Measurements from ENCODE around the gene KCNC1.

Gene KCNC1

GRCh38 chr11:17775035-17775348 is 40.4 kb downstream of the KCNC1 start:
- DNase-seq, result no peak

DNA sequence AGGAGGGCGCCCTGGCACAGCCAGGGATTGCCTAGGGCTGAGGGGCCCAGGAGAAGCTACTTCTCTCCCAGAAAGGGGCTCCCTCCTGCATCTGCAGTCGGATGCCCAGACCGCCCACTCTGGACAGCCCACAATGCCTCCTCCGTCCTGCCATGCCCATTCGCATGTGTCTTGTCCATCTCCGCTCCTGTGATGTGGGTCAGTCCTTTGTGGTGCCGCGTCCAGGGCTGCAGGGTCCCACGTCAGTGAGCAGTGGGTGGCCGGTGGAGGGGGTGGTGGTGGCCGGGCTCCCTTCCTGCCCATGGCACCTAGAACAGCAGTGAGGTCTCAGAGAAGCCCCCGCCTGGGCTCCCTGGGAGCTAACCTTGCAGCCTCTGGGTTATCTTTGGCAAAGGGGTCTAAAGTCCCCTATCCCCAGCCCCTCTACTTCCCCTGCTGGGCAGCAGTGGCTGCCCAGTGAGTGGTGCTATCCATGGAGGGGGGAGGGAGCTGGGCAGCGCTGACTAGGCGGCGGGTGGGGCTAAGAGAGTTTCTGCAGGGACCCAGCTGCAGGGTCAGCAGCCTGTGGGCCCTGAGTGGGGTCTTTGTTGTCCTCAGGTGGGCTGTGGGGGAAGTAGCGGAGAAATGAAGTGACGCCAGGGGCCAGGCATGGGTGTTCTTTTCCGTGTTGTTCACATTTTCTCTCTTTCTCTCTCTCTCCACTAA is 41.1 kb downstream of the KCNC1 start:
- no peak for DNase-seq

GRCh38 chr11:17776212-17776875 is 41.8 kb downstream of the KCNC1 start:
- no peak for DNase-seq

GRCh38 chr11:17777086-17777737 is 42.6 kb downstream of the KCNC1 start:
- DNase-seq, result no peak

DNA sequence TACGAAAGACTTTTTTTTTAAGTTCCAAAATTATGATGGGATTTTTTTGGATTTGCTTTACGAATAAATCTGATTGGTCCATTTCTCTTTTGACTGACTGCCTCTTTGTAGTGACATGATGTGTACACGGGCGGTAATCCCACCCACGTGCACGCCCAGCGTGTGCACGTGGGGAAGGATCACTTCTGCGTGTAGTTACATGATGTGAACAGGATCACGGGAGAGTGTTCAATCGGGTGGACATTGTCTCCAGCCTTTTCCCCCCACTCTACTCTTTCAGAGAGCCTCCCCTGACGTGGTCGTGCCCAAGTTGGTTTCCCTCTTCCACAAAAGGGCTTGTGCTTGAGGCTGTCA is 43.1 kb downstream of the KCNC1 start:
- DNase-seq, result no peak

DNA sequence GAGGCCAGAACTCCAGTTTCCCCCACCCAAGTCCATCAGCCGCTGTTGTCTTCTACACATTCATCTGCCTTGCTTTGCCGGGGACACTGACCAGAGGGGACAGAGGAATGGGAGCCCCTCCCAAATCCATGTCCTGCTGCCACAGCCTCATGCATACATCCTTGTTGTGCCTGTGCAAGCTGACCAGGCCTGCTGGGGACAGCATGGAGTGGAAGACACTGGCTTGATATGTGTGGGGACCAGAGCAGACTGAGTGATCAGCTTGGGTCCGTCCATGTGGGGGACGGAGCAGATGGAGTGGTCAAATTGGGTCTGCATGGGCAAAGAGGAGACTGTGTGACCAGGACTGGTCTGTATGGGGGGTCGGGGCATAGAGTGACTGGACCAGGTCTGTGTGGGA is 43.8 kb downstream of the KCNC1 start:
- no peak for DNase-seq

GRCh38 chr11:17778956-17779860 is 44.6 kb downstream of the KCNC1 start:
- no peak for DNase-seq

DNA sequence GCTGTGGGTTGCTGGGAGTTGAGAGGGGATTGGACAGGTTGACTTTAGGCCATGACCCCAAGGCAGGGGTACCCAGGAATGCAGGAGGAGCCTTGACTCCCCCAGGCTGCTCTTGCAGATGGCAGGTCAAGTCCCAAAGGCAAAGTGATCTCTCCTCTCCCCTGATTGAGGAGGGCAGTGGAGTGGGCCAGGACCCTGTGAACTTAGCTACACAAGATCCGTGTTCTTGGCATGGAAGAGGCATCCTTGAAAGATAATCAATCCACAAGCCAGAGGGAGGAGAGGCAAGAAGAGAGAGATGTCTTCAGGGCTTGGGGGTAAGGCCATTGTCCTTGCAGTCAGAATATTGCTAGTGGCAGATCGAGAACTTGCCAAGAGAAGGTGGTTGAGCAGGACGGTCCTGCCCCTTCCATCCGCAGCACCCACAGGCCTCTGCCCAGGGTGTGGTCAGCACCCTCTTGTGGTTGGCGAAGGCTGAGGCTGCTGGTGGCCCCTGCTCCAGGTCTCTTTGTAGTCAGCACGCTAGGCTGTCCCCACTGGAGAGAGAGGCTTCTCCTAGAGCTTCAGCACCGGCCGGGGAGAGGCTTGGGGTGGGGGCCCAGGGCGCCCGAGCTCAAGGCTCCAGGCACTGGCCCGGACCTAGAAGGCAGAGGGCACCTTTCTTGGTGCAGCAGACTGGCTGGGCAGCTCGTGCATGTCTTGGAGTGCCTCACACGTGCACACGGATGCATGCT is 45.4 kb downstream of the KCNC1 start:
- DNase-seq, result no peak

DNA sequence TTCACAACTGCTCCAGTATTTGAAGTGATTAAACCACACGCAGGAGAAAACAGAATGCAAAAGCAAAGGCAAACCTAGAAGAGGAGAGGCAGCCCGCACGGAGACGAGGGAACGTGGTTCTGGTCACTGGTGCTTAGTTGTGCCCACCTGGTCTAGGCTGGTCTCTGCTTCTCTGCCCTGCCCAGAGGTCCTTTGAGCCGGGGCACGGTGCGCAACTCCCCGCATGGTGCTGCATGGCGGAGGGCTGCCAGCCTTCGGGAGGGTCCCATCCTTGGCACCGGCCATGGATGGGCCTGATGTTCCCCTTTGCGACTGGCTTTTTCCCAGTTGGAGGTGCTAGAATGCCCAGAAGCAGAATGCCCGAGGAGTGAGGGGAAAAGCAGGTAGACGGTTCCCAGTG is 46.1 kb downstream of the KCNC1 start:
- DNase-seq, result no peak

- DNase-seq, result peak in 1 of 2 experiments; percentile 35
These were observed 46.6 kb downstream of the KCNC1 start for GRCh38 chr11:17781221-17781620.

GRCh38 chr11:17781626-17782025 is 47.0 kb downstream of the KCNC1 start:
- no peak for DNase-seq

- no peak for DNase-seq
These were observed 47.6 kb downstream of the KCNC1 start for GRCh38 chr11:17782145-17782544.

DNA sequence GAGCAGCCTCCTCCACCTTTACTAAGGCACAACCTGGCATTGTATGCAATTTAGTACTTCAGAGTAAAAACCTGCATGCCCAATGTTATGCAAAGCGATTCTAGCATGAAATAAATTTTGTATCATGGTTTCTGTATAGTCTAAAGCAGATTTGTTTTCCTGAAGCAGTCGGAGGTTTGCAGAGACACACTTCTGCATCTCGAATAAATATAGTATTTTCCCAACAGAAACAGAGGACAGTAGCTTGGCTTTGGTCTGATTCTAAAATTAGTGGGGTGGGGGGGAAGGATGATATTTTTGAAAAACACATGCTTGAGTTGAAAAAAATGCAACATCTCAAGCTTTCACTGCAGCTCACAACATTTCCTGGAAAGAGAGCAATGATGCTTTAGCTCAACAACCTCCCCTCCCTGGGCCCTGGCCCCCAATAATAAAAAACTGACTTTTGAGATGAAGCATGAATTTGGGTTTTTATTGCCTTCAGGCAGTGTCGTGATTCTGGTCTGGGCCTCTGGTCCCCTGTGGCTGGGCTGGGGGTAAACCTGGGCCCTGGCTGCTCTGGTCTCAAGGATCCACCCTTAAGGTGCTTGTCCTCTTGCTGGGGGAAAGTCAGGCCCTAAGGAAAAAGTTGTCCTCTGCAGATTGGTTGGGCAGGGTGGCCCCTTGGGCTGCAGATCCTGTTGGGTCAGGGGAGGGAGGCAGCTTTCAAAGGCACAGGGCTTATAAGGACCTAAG is 48.2 kb downstream of the KCNC1 start:
- DNase-seq, result no peak

DNA sequence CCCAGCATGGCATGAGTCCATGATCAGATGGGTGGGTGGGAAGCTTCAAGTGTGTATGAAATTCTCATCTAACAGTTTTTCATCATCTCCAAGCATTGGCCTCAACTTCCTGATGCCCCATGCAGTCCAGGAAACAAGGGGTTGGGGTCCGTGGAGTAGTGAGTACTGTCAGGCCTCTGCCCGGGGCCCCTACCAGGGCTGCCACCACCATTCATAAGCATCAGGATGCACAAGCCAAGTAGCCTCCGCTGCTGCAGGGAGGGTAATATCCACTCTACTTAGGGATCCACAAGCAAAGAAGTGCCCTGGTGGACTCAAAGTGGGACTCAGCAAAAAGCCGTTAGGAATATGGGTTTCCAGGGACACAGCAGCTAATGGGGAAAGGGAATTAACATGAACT is 49.3 kb downstream of the KCNC1 start:
- no peak for DNase-seq

GRCh38 chr11:17786824-17787525 is 52.4 kb downstream of the KCNC1 start:
- DNase-seq, result no peak

DNA sequence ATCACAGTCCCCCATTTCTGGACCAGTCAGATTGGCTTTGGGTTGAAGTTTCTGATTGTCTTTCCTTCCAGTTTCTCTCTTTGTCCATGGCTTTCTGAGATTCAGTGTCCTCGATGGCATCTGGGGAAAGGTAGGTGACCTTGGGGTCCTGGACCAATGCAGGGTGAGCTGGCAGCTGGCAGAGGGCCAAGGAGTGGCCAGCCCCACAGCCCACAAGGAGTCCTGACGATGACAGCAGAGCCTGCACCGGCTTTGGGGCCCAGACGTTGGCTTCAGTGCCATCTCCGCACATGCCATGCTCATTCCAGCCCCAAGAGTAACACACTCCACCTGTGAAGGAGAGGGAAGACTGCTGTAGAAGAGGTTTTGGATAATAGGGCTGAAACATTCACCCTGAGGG is 53.5 kb downstream of the KCNC1 start:
- no peak for DNase-seq

DNA sequence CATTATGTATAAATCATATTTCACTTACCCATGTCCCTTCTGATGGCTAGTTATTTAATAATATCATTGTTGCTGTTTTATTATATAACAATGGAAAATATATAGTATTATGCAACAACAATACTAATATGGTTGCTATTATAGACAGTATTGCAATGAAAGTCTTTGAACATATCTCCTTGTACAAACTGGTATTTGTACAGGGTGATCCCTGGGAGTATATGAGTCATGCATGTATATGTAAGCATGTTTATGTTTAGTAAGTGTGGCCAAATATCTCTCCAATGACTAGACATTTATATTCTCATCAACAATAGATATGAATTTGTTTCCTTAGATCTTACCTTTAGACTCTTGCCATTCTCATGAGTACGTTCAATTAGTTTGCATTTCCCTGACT is 55.9 kb downstream of the KCNC1 start:
- DNase-seq, result no peak

DNA sequence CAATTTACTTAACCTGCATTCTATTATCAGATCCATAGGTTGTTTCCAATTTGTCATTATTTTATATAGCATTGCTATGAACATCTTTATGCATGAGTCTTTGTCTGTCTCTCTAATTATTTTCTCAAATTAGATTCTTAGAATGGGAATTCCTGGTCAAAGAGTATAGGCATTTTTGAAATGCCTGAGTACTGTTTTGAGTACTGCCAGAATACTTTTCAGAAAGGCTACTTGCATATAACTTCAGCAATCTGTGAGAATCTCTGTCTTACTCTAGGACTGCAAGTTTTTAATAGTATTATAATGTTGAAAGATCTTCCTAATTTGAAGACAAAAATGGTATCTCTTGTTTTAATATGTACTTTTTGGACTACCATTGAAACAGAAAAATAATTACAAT is 56.6 kb downstream of the KCNC1 start:
- DNase-seq, result no peak

DNA sequence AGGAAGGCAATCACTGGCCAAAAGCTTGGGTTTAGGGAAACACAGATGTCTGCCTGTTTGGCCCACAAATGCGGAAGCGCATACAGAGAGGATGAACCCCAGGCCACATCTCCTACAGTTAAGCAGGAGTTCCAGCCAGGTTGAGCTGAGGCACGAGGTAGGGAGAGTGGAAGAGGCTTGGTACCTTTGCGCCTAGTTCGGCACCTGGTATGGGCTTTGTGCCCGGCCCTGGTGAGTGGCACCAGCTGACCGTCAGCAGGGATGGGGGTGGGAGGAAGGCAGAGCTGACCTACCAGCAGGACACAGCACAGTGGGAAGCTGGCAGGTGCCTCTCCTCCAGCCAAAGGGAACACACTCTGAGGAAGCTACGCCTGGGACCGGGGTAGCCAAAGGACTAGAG is 57.6 kb downstream of the KCNC1 start:
- DNase-seq, result peak; percentile 95 to 99

DNA sequence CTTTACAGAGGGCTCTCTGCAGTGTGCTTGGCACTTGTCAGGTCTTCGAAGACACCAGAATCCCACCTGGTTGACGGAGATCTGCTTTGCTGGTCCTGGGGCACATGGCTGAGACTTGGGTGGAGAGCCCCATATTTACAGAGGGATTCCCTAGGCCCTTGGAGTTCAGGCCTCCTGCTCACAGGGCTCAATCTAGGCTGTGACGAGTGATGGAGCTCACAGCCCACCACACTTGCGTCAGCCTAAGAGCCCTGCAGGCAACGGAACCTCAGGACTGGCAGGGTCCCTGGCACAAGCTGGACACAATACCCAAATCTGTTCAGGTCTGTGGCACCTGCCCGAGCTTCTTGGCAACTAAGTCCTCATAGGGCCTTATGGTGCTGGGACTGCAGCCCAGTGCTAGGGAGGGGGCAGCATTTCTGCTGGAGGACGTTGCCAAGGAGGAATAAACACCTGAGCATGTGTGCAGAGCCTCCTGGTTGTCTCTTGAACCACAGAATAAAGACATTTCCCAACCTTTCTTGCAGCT is 59.1 kb downstream of the KCNC1 start:
- peak; percentile 93 to 98 for DNase-seq

GRCh38 chr11:17794981-17795380 is 60.4 kb downstream of the KCNC1 start:
- no peak for DNase-seq

Measured in cerebellar nuclear complex (tissue), 1 donor.